Adipocyte (in vitro differentiated cells): Measurements from ENCODE around the gene FAAP20.

ENCODE experiments used
- DNase-seq: peaks from one replicate; pipeline ENCODE4 v3.0.0-alpha.2; 2015; ENCODE audit warnings: low read depth
- H3K27me3 ChIP-seq: replicated peaks from 2 replicates; pipeline ENCODE4 v1.7.0; 2013; ENCODE audit warnings: mild to moderate bottlenecking, low read length, moderate library complexity; ENCODE audit not compliant: control insufficient read depth, insufficient read depth
- H3K36me3 ChIP-seq: 2 replicates; pipeline ENCODE4 v1.7.0; 2013; ENCODE audit warnings: low read length, mild to moderate bottlenecking, moderate library complexity; ENCODE audit not compliant: control insufficient read depth, insufficient read depth, severe bottlenecking
- H3K4me1 ChIP-seq: 2 replicates; pipeline ENCODE4 v1.7.0; 2013; ENCODE audit warnings: mild to moderate bottlenecking, low read length, moderate library complexity; ENCODE audit not compliant: control insufficient read depth, insufficient read depth
- H3K4me3 ChIP-seq: 2 replicates; pipeline ENCODE4 v1.7.0; 2013; ENCODE audit warnings: mild to moderate bottlenecking, low read length, moderate library complexity
- H3K9ac ChIP-seq: 2 replicates; pipeline ENCODE4 v1.7.0; 2013; ENCODE audit warnings: mild to moderate bottlenecking, low read length, moderate library complexity
- H3K9me3 ChIP-seq: 2 replicates; pipeline ENCODE4 v1.7.0; 2013; ENCODE audit warnings: mild to moderate bottlenecking, low read length, moderate library complexity; ENCODE audit not compliant: control insufficient read depth

Gene FAAP20

GRCh38 chr1:2179283-2180013, 15.1 kb downstream of the FAAP20 start:
- H3K4me3 ChIP-seq, result no peak overlapping the region
- DNase-seq, result no peak
- H3K27me3 ChIP-seq, result no peaks in the 10 kb centered on the region
- H3K9me3 ChIP-seq, result no peaks in the 10 kb centered on the region
- no peak overlapping the region for H3K9ac ChIP-seq
- H3K36me3 ChIP-seq, result no peaks in the 10 kb centered on the region
- H3K4me1 ChIP-seq, result peaks cover 6% of the 10 kb centered on the region

- no peak for DNase-seq
- H3K36me3 ChIP-seq, result no peaks in the 10 kb centered on the region
- no peak overlapping the region for H3K4me3 ChIP-seq
- H3K4me1 ChIP-seq, result peaks cover 7% of the 10 kb centered on the region
- no peaks in the 10 kb centered on the region for H3K27me3 ChIP-seq
- no peaks in the 10 kb centered on the region for H3K9me3 ChIP-seq
- H3K9ac ChIP-seq, result no peak overlapping the region
Measured at GRCh38 chr1:2178875-2179274, 15.7 kb downstream of the FAAP20 start.

- Histone ChIP-seq H3K9ac (no peak overlapping the region), H3K36me3 (no peaks in the 10 kb centered on the region), H3K4me3 (no peak overlapping the region), H3K27me3 (peaks cover 4% of the 10 kb centered on the region), H3K4me1 (peaks cover 7% of the 10 kb centered on the region), H3K9me3 (no peaks in the 10 kb centered on the region)
- DNase-seq, result no peak
Measured at GRCh38 chr1:2177946-2178538, 16.5 kb downstream of the FAAP20 start.

GRCh38 chr1:2177541-2177940, 17.0 kb downstream of the FAAP20 start:
- DNase-seq, result no peak
- Histone ChIP-seq H3K36me3 (no peaks in the 10 kb centered on the region), H3K9ac (no peak overlapping the region), H3K4me1 (peaks cover 7% of the 10 kb centered on the region), H3K9me3 (no peaks in the 10 kb centered on the region), H3K4me3 (no peak overlapping the region), H3K27me3 (peaks cover 5% of the 10 kb centered on the region)

GRCh38 chr1:2176615-2177014, 18.0 kb downstream of the FAAP20 start:
- no peak for DNase-seq
- H3K36me3 ChIP-seq, result no peaks in the 10 kb centered on the region
- peaks cover 5% of the 10 kb centered on the region for H3K27me3 ChIP-seq
- peaks cover 7% of the 10 kb centered on the region for H3K4me1 ChIP-seq
- no peak overlapping the region for H3K9ac ChIP-seq
- H3K9me3 ChIP-seq, result no peaks in the 10 kb centered on the region
- no peak overlapping the region for H3K4me3 ChIP-seq

GRCh38 chr1:2175681-2176454, 18.7 kb downstream of the FAAP20 start:
- Histone ChIP-seq H3K27me3 (peaks cover 5% of the 10 kb centered on the region), H3K9me3 (no peaks in the 10 kb centered on the region), H3K9ac (no peak overlapping the region), H3K4me3 (no peak overlapping the region), H3K36me3 (no peaks in the 10 kb centered on the region), H3K4me1 (peaks cover 7% of the 10 kb centered on the region)
- DNase-seq, result no peak

GRCh38 chr1:2175055-2175414, 19.5 kb downstream of the FAAP20 start:
- no peaks in the 10 kb centered on the region for H3K36me3 ChIP-seq
- peak overlapping the region; percentile 45 for H3K9ac ChIP-seq
- no peaks in the 10 kb centered on the region for H3K9me3 ChIP-seq
- DNase-seq, result no peak
- peaks cover 12% of the 10 kb centered on the region for H3K4me1 ChIP-seq
- peak overlapping the region; percentile 72 for H3K4me3 ChIP-seq
- H3K27me3 ChIP-seq, result peaks cover 5% of the 10 kb centered on the region

- peak; percentile 84 for DNase-seq
- Histone ChIP-seq H3K4me3 (peak overlapping the region; percentile 72), H3K27me3 (peaks cover 5% of the 10 kb centered on the region), H3K9me3 (no peaks in the 10 kb centered on the region), H3K9ac (peak overlapping the region; percentile 45), H3K36me3 (no peaks in the 10 kb centered on the region), H3K4me1 (peaks cover 15% of the 10 kb centered on the region)
Measured at GRCh38 chr1:2174348-2175054, 20.1 kb downstream of the FAAP20 start.

- Histone ChIP-seq H3K9me3 (no peaks in the 10 kb centered on the region), H3K36me3 (no peaks in the 10 kb centered on the region), H3K4me1 (peaks cover 15% of the 10 kb centered on the region), H3K9ac (no peak overlapping the region), H3K27me3 (peaks cover 5% of the 10 kb centered on the region), H3K4me3 (no peak overlapping the region)
- no peak for DNase-seq
Measured at GRCh38 chr1:2173546-2174347, 20.8 kb downstream of the FAAP20 start.

- Histone ChIP-seq H3K4me3 (no peak overlapping the region), H3K9me3 (no peaks in the 10 kb centered on the region), H3K36me3 (no peaks in the 10 kb centered on the region), H3K9ac (no peak overlapping the region), H3K27me3 (peaks cover 7% of the 10 kb centered on the region), H3K4me1 (peaks cover 15% of the 10 kb centered on the region)
- DNase-seq, result no peak
Measured at GRCh38 chr1:2172551-2173146, 21.9 kb downstream of the FAAP20 start.
